MM.1S (cell line): ENCODE results near the gene CERS3.

ENCODE experiments used
- DNase-seq: peaks from one replicate; pipeline ENCODE4 v3.0.0-alpha.2; 2015
- H2AFZ ChIP-seq: fragments of 300-600 bp; sonication (generic); 2 replicates; pipeline ENCODE4 v1.6.0; 2016; ENCODE audit warnings: antibody characterized with exemption, low read length
- H3F3A ChIP-seq: fragments of 300-600 bp; sonication (generic); 2 replicates; pipeline ENCODE4 v1.6.1; 2016; ENCODE audit warnings: mild to moderate bottlenecking, antibody characterized with exemption, low read length, moderate library complexity, mixed read lengths; ENCODE audit not compliant: insufficient read depth
- H3K27ac ChIP-seq: fragments of 300-600 bp; sonication (generic); 2 replicates; pipeline ENCODE4 v1.5.1; 2016; ENCODE audit warnings: mild to moderate bottlenecking, low read length
- H3K27me3 ChIP-seq: fragments of 300-600 bp; sonication (generic); replicated peaks from 2 replicates; pipeline ENCODE4 v1.6.0; 2016; ENCODE audit warnings: low read length; ENCODE audit not compliant: insufficient read depth
- H3K36me3 ChIP-seq: fragments of 300-600 bp; sonication (generic); replicated peaks from 2 replicates; pipeline ENCODE4 v1.6.1; 2016; ENCODE audit warnings: mild to moderate bottlenecking, low read length, mixed read lengths; ENCODE audit not compliant: insufficient read depth
- H3K4me1 ChIP-seq: fragments of 300-600 bp; sonication (generic); 2 replicates; pipeline ENCODE4 v1.6.1; 2016; ENCODE audit warnings: low read length, mixed read lengths
- H3K4me2 ChIP-seq: fragments of 300-600 bp; sonication (generic); 2 replicates; pipeline ENCODE4 v1.6.0; 2016; ENCODE audit warnings: low read depth, low read length
- H3K4me3 ChIP-seq: fragments of 300-600 bp; sonication (generic); 2 replicates; pipeline ENCODE4 v1.5.1; 2016; ENCODE audit warnings: low read length, mixed read lengths
- H3K79me2 ChIP-seq: fragments of 300-600 bp; sonication (generic); 2 replicates; pipeline ENCODE4 v1.6.1; 2016; ENCODE audit warnings: mixed run types, low read length, mixed read lengths
- H3K9ac ChIP-seq: fragments of 300-600 bp; sonication (generic); 2 replicates; pipeline ENCODE4 v1.6.1; 2016; ENCODE audit warnings: low read length, mixed read lengths
- H3K9me2 ChIP-seq: fragments of 300-600 bp; sonication (generic); replicated peaks from 2 replicates; pipeline ENCODE4 v1.6.1; 2016; ENCODE audit warnings: mild to moderate bottlenecking, low read length, mixed read lengths; ENCODE audit not compliant: insufficient read depth
- H3K9me3 ChIP-seq: fragments of 300-600 bp; sonication (generic); replicated peaks from 2 replicates; pipeline ENCODE4 v1.6.1; 2016; ENCODE audit warnings: mild to moderate bottlenecking, low read length, mixed read lengths; ENCODE audit not compliant: insufficient read depth
- H4K20me1 ChIP-seq: fragments of 300-600 bp; sonication (generic); 2 replicates; pipeline ENCODE4 v1.6.1; 2016; ENCODE audit warnings: mild to moderate bottlenecking, low read length, moderate library complexity, mixed read lengths; ENCODE audit not compliant: insufficient read depth
- CTCF ChIP-seq: fragments of 300-600 bp; sonication (generic); IDR thresholded peaks from 2 replicates; pipeline ENCODE4 v1.5.1; 2016; ENCODE audit warnings: antibody characterized with exemption, low read length, mixed read lengths
- EZH2 ChIP-seq: fragments of 300-600 bp; sonication (generic); optimal IDR thresholded peaks from 2 replicates; pipeline ENCODE3; 2017; ENCODE audit warnings: low read depth, mild to moderate bottlenecking, antibody characterized with exemption, low read length, mixed read lengths
- EZH2phosphoT487 ChIP-seq: fragments of 300-600 bp; sonication (generic); IDR thresholded peaks from 2 replicates; pipeline ENCODE4 v1.6.1; 2018; ENCODE audit warnings: antibody characterized with exemption, low read length

CERS3 gene

GRCh38 chr15:100439514-100439913 lies 89.2 kb downstream of the CERS3 start:
- Histone ChIP-seq H3K4me3 (no peak overlapping the region), H3K9me3 (no peaks in the 10 kb centered on the region), H3K4me2 (no peak overlapping the region), H3K27me3 (no peaks in the 10 kb centered on the region), H3K9ac (no peak overlapping the region), H3K9me2 (no peaks in the 10 kb centered on the region), H3K79me2 (no peaks in the 10 kb centered on the region), H3K36me3 (no peaks in the 10 kb centered on the region), H3K27ac (no peak overlapping the region), H3K4me1 (no peaks in the 10 kb centered on the region), H4K20me1 (no peaks in the 10 kb centered on the region), H2AFZ (no peak overlapping the region), H3F3A (no peaks in the 10 kb centered on the region)
- no peak for DNase-seq
- TF ChIP-seq CTCF = no peak

- Histone ChIP-seq H3K4me3 (no peak overlapping the region), H3F3A (no peaks in the 10 kb centered on the region), H3K9ac (no peak overlapping the region), H3K9me3 (no peaks in the 10 kb centered on the region), H3K9me2 (no peaks in the 10 kb centered on the region), H3K4me1 (no peaks in the 10 kb centered on the region), H3K27me3 (no peaks in the 10 kb centered on the region), H2AFZ (no peak overlapping the region), H3K27ac (no peak overlapping the region), H4K20me1 (no peaks in the 10 kb centered on the region), H3K79me2 (no peaks in the 10 kb centered on the region), H3K36me3 (no peaks in the 10 kb centered on the region), H3K4me2 (no peak overlapping the region)
- TF ChIP-seq CTCF (no peak), EZH2 (no peak), EZH2phosphoT487 (no peak)
- DNase-seq = no peak
These were observed 90.2 kb downstream of the CERS3 start for GRCh38 chr15:100438570-100438969.

- H3K79me2 ChIP-seq = no peaks in the 10 kb centered on the region
- no peak overlapping the region for H3K27ac ChIP-seq
- H3K27me3 ChIP-seq = no peaks in the 10 kb centered on the region
- H3K4me1 ChIP-seq = no peaks in the 10 kb centered on the region
- no peak overlapping the region for H3K9ac ChIP-seq
- no peaks in the 10 kb centered on the region for H3F3A ChIP-seq
- DNase-seq = no peak
- no peak overlapping the region for H3K4me2 ChIP-seq
- H3K9me2 ChIP-seq = no peaks in the 10 kb centered on the region
- no peak overlapping the region for H3K4me3 ChIP-seq
- no peak for TF ChIP-seq EZH2
- no peak for TF ChIP-seq CTCF
- no peak for TF ChIP-seq EZH2phosphoT487
- H2AFZ ChIP-seq = no peak overlapping the region
- no peaks in the 10 kb centered on the region for H4K20me1 ChIP-seq
- no peaks in the 10 kb centered on the region for H3K36me3 ChIP-seq
- no peaks in the 10 kb centered on the region for H3K9me3 ChIP-seq
These were observed 91.5 kb downstream of the CERS3 start for GRCh38 chr15:100437261-100437660.

GRCh38 chr15:100434561-100434960 lies 94.2 kb downstream of the CERS3 start:
- no peak overlapping the region for H3K4me3 ChIP-seq
- H3K79me2 ChIP-seq = no peaks in the 10 kb centered on the region
- H4K20me1 ChIP-seq = no peaks in the 10 kb centered on the region
- H3K4me2 ChIP-seq = no peak overlapping the region
- DNase-seq = no peak
- no peak overlapping the region for H3K9ac ChIP-seq
- no peaks in the 10 kb centered on the region for H3K9me3 ChIP-seq
- H3K36me3 ChIP-seq = no peaks in the 10 kb centered on the region
- TF ChIP-seq EZH2 (no peak), CTCF (no peak), EZH2phosphoT487 (no peak)
- H3K4me1 ChIP-seq = no peaks in the 10 kb centered on the region
- H3F3A ChIP-seq = no peaks in the 10 kb centered on the region
- no peak overlapping the region for H3K27ac ChIP-seq
- H3K9me2 ChIP-seq = no peaks in the 10 kb centered on the region
- no peak overlapping the region for H2AFZ ChIP-seq
- no peaks in the 10 kb centered on the region for H3K27me3 ChIP-seq
